ENCODE results near the gene GLI3. TPM values are rescaled to one million over a fixed set of nuclear protein-coding genes. Genes with fewer than 3 reads are reported as not detected.

The GLI3 gene
- total and polyA plus RNA-seq, 2 donors from 2014 or later: 0.92 to 11.1 TPM

DNA sequence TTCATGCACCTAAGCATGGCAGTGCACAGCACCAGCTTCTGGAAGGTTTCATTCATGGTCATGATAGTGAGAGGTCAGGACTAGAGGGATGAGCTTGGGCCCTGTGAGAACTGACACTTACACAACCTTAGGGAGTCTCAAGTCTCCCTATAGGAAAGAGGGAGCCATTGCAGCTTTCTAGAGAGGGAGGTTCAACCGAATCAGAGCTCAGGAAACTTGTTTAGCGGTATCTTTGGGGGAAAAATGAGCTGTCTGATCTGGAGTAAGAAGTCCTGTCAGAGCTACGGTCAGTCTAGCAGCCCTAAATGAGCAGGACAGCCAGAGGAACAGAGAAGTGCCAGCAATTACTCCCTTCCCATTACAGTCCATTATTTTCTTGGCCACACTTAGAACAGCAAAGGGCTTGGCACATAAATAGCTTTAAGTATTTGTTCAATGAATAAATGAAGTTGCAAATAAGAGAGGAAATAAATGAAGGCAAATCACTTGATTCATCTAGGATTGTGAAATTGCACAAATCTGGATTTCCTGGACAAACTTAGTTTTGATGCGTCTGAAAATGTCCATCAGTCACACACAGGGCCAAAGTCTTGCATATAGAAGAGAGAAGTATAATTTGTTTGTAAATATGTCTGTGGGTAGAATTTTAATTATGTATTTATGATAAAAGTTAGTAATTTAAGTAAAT lies 262.0 kb downstream of the GLI3 start:
- no peak overlapping the region for H3K4me3 ChIP-seq (ENCODE audit: low read length in 3 of 3)
- no peaks in the 10 kb centered on the region for H3K36me3 ChIP-seq (ENCODE audit: control insufficient read depth in 2 of 3, insufficient read depth in 3 of 3, low read length in 3 of 3)
- TF ChIP-seq, protein P1, sequence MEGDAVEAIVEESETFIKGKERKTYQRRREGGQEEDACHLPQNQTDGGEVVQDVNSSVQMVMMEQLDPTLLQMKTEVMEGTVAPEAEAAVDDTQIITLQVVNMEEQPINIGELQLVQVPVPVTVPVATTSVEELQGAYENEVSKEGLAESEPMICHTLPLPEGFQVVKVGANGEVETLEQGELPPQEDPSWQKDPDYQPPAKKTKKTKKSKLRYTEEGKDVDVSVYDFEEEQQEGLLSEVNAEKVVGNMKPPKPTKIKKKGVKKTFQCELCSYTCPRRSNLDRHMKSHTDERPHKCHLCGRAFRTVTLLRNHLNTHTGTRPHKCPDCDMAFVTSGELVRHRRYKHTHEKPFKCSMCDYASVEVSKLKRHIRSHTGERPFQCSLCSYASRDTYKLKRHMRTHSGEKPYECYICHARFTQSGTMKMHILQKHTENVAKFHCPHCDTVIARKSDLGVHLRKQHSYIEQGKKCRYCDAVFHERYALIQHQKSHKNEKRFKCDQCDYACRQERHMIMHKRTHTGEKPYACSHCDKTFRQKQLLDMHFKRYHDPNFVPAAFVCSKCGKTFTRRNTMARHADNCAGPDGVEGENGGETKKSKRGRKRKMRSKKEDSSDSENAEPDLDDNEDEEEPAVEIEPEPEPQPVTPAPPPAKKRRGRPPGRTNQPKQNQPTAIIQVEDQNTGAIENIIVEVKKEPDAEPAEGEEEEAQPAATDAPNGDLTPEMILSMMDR (IDR thresholded peaks at IDR 0.05; ENCODE audit: borderline replicate concordance, extremely low read depth, insufficient read depth): no peak
- H3K9me3 ChIP-seq (ENCODE audit: control insufficient read depth in 2 of 3, insufficient read depth in 1 of 3, low read length in 3 of 3): no peaks in the 10 kb centered on the region
- H3K27ac ChIP-seq (ENCODE audit: low read depth in 2 of 2, low read length in 2 of 2): no peak overlapping the region
- no peak for FAIRE-seq
- no peaks in the 10 kb centered on the region for H3K27me3 ChIP-seq (ENCODE audit: control insufficient read depth, insufficient read depth, low read length)
- intact Hi-C loops (cut with DNase I): loop anchor here (10.0 kb wide), 1 partner anchor 860 kb away; no protein-coding TSS in a partner anchor
- DNase-seq: no peak
- no peak overlapping the region for H3K9ac ChIP-seq (ENCODE audit: low read length in 3 of 3)
- peaks cover 0 to 5% (median 4%) of the 10 kb centered on the region in 3 donors for H3K4me1 ChIP-seq (ENCODE audit: control insufficient read depth in 2 of 3, insufficient read depth in 2 of 3, low read depth in 1 of 3, low read length in 3 of 3)

GRCh38 chr7:41973202-41973730 lies 263.7 kb downstream of the GLI3 start:
- Histone ChIP-seq H3K4me1 (ENCODE audit: control insufficient read depth in 2 of 3, insufficient read depth in 2 of 3, low read depth in 1 of 3, low read length in 3 of 3) (peaks cover 0 to 4% (median 3%) of the 10 kb centered on the region in 3 donors), H3K9ac (ENCODE audit: low read length in 3 of 3) (no peak overlapping the region), H3K27me3 (ENCODE audit: control insufficient read depth, insufficient read depth, low read length) (no peaks in the 10 kb centered on the region), H3K9me3 (ENCODE audit: control insufficient read depth in 2 of 3, insufficient read depth in 1 of 3, low read length in 3 of 3) (no peaks in the 10 kb centered on the region), H3K36me3 (ENCODE audit: control insufficient read depth in 2 of 3, insufficient read depth in 3 of 3, low read length in 3 of 3) (no peaks in the 10 kb centered on the region), H3K4me3 (ENCODE audit: low read length in 3 of 3) (no peak overlapping the region), H3K27ac (ENCODE audit: low read depth in 2 of 2, low read length in 2 of 2) (no peak overlapping the region)
- TF ChIP-seq, protein P1 (IDR thresholded peaks at IDR 0.05; ENCODE audit: borderline replicate concordance, extremely low read depth, insufficient read depth): no peak
- intact Hi-C loops (cut with DNase I): loop anchor here (10.0 kb wide), 1 partner anchor 862 kb away; no protein-coding TSS in a partner anchor
- DNase-seq (no peak), FAIRE-seq (no peak)

DNA sequence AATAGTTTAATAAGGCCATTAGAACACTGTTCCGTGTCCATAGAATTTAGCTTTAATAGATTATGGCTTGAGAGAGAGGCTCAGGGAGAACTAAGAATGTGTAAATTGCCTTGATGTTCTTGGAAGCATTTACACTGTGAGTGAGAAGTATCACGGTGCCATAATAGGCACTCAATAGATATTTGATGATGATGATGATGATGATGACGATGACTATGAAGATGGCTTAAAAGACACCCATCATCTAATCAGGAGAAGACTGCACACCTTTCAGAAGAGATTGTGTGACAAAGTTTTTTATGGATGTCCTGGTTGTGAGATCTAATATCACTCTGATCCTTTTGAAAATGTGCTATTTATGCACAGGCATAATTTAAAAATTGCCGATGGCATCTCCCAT lies 264.2 kb downstream of the GLI3 start:
- no peaks in the 10 kb centered on the region for H3K36me3 ChIP-seq (ENCODE audit: control insufficient read depth in 2 of 3, insufficient read depth in 3 of 3, low read length in 3 of 3)
- H3K9me3 ChIP-seq (ENCODE audit: control insufficient read depth in 2 of 3, insufficient read depth in 1 of 3, low read length in 3 of 3): no peaks in the 10 kb centered on the region
- peaks cover 0 to 4% (median 3%) of the 10 kb centered on the region in 3 donors for H3K4me1 ChIP-seq (ENCODE audit: control insufficient read depth in 2 of 3, insufficient read depth in 2 of 3, low read depth in 1 of 3, low read length in 3 of 3)
- no peak for FAIRE-seq
- H3K27me3 ChIP-seq (ENCODE audit: control insufficient read depth, insufficient read depth, low read length): no peaks in the 10 kb centered on the region
- intact Hi-C loops (cut with DNase I): loop anchor here (10.0 kb wide), 1 partner anchor 862 kb away; no protein-coding TSS in a partner anchor
- no peak overlapping the region for H3K9ac ChIP-seq (ENCODE audit: low read length in 3 of 3)
- DNase-seq: no peak
- TF ChIP-seq, protein P1 (IDR thresholded peaks at IDR 0.05; ENCODE audit: borderline replicate concordance, extremely low read depth, insufficient read depth): no peak
- H3K4me3 ChIP-seq (ENCODE audit: low read length in 3 of 3): no peak overlapping the region
- no peak overlapping the region for H3K27ac ChIP-seq (ENCODE audit: low read depth in 2 of 2, low read length in 2 of 2)

Data from kidney (tissue), 14 donors.